ENCODE data around the gene LYZL1. TPM values are rescaled to one million over a fixed set of nuclear protein-coding genes. Genes with fewer than 3 reads are reported as not detected.
"Not testable (repeated sequence)": the region's sequence is repeated elsewhere in the genome, so short reads cannot be mapped to it uniquely, and the experiment has no call there.

Gene LYZL1
- total RNA-seq, 2 experiments from 2014 or later: not detected

GRCh38 chr10:29356931-29357330, 68.1 kb downstream of the LYZL1 start:
- Mint-ChIP-seq H3K4me1 (ENCODE audit: low read depth) (no peaks in the 10 kb centered on the region), H3K27ac (no peak overlapping the region), H3K27me3 (no peaks in the 10 kb centered on the region), H3K9me3 (no peaks in the 10 kb centered on the region), H3K36me3 (ENCODE audit: low read depth) (no peaks in the 10 kb centered on the region), H3K4me3 (no peak overlapping the region)
- no peaks in the 10 kb centered on the region for H3K4me1 ChIP-seq (ENCODE audit: insufficient read depth, low read length)
- POLR2A ChIA-PET: no interaction called here
- no peak overlapping the region for H3K27ac ChIP-seq (ENCODE audit: low read depth in 1 of 2, low read length in 2 of 2)
- ATAC-seq (ENCODE audit: poor library complexity) (no peak), DNase-seq (no peak)
- intact Hi-C loops (cut with DNase I, micrococcal nuclease): no loop called here
- TF ChIP-seq, protein P1, sequence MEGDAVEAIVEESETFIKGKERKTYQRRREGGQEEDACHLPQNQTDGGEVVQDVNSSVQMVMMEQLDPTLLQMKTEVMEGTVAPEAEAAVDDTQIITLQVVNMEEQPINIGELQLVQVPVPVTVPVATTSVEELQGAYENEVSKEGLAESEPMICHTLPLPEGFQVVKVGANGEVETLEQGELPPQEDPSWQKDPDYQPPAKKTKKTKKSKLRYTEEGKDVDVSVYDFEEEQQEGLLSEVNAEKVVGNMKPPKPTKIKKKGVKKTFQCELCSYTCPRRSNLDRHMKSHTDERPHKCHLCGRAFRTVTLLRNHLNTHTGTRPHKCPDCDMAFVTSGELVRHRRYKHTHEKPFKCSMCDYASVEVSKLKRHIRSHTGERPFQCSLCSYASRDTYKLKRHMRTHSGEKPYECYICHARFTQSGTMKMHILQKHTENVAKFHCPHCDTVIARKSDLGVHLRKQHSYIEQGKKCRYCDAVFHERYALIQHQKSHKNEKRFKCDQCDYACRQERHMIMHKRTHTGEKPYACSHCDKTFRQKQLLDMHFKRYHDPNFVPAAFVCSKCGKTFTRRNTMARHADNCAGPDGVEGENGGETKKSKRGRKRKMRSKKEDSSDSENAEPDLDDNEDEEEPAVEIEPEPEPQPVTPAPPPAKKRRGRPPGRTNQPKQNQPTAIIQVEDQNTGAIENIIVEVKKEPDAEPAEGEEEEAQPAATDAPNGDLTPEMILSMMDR (IDR thresholded peaks at IDR 0.05): no peak
- no peak overlapping the region for H3K4me3 ChIP-seq (ENCODE audit: low read length)
- H3K27me3 ChIP-seq (ENCODE audit: control insufficient read depth in 1 of 2, insufficient read depth in 2 of 2, low read length in 2 of 2): peaks cover 0 to 5% of the 10 kb centered on the region in 2 experiments
- no peaks in the 10 kb centered on the region for H3K9me3 ChIP-seq (ENCODE audit: control insufficient read depth in 1 of 2, insufficient read depth in 1 of 2, low read length in 2 of 2)
- H3K36me3 ChIP-seq (ENCODE audit: insufficient read depth, low read length): no peaks in the 10 kb centered on the region
- CTCF ChIA-PET: no interaction called here

DNA sequence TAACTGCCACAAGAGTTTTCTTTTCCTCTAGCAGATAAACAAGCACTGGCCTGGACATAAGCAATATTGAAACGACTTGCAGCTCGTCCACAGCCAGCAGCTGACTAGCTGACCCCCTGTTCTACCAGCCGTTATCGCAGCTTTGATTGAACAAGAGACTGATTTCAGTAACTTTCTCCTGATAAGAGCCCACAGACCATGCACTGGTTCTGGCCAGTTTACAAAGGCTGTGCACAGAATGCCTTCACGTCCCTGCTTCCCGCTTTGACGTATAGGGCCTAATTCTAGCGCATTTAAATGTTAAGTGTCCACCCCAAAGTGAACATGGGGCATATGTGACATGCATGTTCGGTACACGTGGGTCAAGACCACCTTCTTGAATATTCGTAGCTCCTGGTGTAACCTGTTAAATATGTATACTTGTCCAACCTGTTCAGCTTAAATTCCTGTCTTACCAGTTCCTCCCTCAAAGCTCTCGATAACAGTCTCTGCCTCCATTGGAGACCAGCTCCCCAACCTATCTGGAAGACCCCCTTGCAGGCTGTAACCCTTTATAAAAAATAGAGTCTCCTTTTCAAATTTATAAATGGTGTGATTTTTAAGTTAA, 69.2 kb downstream of the LYZL1 start:
- ATAC-seq (ENCODE audit: poor library complexity) (no peak), DNase-seq (no peak)
- H3K9me3 Mint-ChIP-seq: no peaks in the 10 kb centered on the region
- intact Hi-C loops (cut with DNase I, micrococcal nuclease): no loop called here
- ChIA-PET POLR2A (no interaction called here), CTCF (no interaction called here)
- H3K27me3 Mint-ChIP-seq: no peaks in the 10 kb centered on the region
- no peaks in the 10 kb centered on the region for H3K4me1 ChIP-seq (ENCODE audit: insufficient read depth, low read length)
- no peak overlapping the region for H3K4me3 ChIP-seq (ENCODE audit: low read length)
- H3K4me3 Mint-ChIP-seq: no peak overlapping the region
- H3K27me3 ChIP-seq (ENCODE audit: control insufficient read depth in 1 of 2, insufficient read depth in 2 of 2, low read length in 2 of 2): peaks cover 0 to 5% of the 10 kb centered on the region in 2 experiments
- no peaks in the 10 kb centered on the region for H3K9me3 ChIP-seq (ENCODE audit: control insufficient read depth in 1 of 2, insufficient read depth in 1 of 2, low read length in 2 of 2)
- no peak overlapping the region for H3K27ac Mint-ChIP-seq
- no peak overlapping the region for H3K27ac ChIP-seq (ENCODE audit: low read depth in 1 of 2, low read length in 2 of 2)
- H3K4me1 Mint-ChIP-seq (ENCODE audit: low read depth): no peaks in the 10 kb centered on the region
- H3K36me3 ChIP-seq (ENCODE audit: insufficient read depth, low read length): no peaks in the 10 kb centered on the region
- TF ChIP-seq, protein P1 (IDR thresholded peaks at IDR 0.05): no peak
- no peaks in the 10 kb centered on the region for H3K36me3 Mint-ChIP-seq (ENCODE audit: low read depth)

- H3K4me1 Mint-ChIP-seq (ENCODE audit: low read depth); ATAC-seq (ENCODE audit: poor library complexity); H3K36me3 ChIP-seq (ENCODE audit: insufficient read depth, low read length); DNase-seq; H3K27me3 ChIP-seq (ENCODE audit: control insufficient read depth in 1 of 2, insufficient read depth in 2 of 2, low read length in 2 of 2); H3K36me3 Mint-ChIP-seq (ENCODE audit: low read depth); H3K4me1 ChIP-seq (ENCODE audit: insufficient read depth, low read length); H3K9me3 ChIP-seq (ENCODE audit: control insufficient read depth in 1 of 2, insufficient read depth in 1 of 2, low read length in 2 of 2); H3K4me3 ChIP-seq (ENCODE audit: low read length); H3K9me3 Mint-ChIP-seq; H3K4me3 Mint-ChIP-seq; H3K27ac Mint-ChIP-seq; CTCF ChIA-PET; H3K27ac ChIP-seq (ENCODE audit: low read depth in 1 of 2, low read length in 2 of 2); POLR2A ChIA-PET; H3K27me3 Mint-ChIP-seq; intact Hi-C loops (cut with DNase I, micrococcal nuclease): not testable (repeated sequence)
Observed at GRCh38 chr10:29360215-29360853, 71.5 kb downstream of the LYZL1 start.

All from CD4-positive, alpha-beta T cell (primary cell).